GM12878 (cell line): Measurements from ENCODE around the gene PCDHGA1. TPM values are rescaled to one million over a fixed set of nuclear protein-coding genes. Genes with fewer than 3 reads are reported as not detected.

Experiments
- BACH1 ChIP-seq: fragments of 450-650 bp; IDR thresholded peaks from 2 replicates; pipeline ENCODE4 v1.6.1; 2017; ENCODE audit warnings: mild to moderate bottlenecking, borderline replicate concordance
- BMI1 ChIP-seq: fragments of 450-650 bp; IDR thresholded peaks from 2 replicates; pipeline ENCODE4 v1.6.1; 2016; ENCODE audit warnings: mild to moderate bottlenecking, moderate library complexity, borderline replicate concordance
- BRCA1 ChIP-seq: IDR thresholded peaks from 2 replicates; pipeline ENCODE4 v1.6.1; 2011; ENCODE audit warnings: low read depth, low read length, improper control_type of control experiment
- CBFB ChIP-seq: IDR thresholded peaks from 2 replicates; pipeline ENCODE4 v1.6.1; 2016; ENCODE audit warnings: antibody characterized with exemption, low read depth
- EGR1 ChIP-seq, 2 experiments: IDR thresholded peaks; 1 replicate in 1 of 2; 2 replicates in 1 of 2; pipeline ENCODE4 v1.6.1; 2011 to 2012; ENCODE audit warnings: low read depth in 2 of 2, low read length in 2 of 2, borderline replicate concordance in 1 of 2, mild to moderate bottlenecking in 1 of 2, moderate library complexity in 1 of 2
- ESRRA ChIP-seq: IDR thresholded peaks from 2 replicates; pipeline ENCODE4 v1.6.1; 2012; ENCODE audit warnings: mild to moderate bottlenecking, low read length, improper control_type of control experiment
- HCFC1 ChIP-seq: fragments of 150-350 bp; IDR thresholded peaks from 2 replicates; pipeline ENCODE4 v1.6.1; 2014; ENCODE audit warnings: low read length
- IRF5 ChIP-seq: fragments of 450-650 bp; IDR thresholded peaks from 2 replicates; pipeline ENCODE4 v1.6.1; 2017; ENCODE audit warnings: borderline replicate concordance
- NRF1 ChIP-seq: conservative IDR thresholded peaks from 2 replicates; pipeline ENCODE4 v1.6.1; 2011; ENCODE audit warnings: mild to moderate bottlenecking, low read depth, low read length, improper control_type of control experiment
- RFX5 ChIP-seq: IDR thresholded peaks from 2 replicates; pipeline ENCODE4 v1.6.1; 2011; ENCODE audit warnings: low read depth, low read length, improper control_type of control experiment
- SMC3 ChIP-seq: IDR thresholded peaks from 2 replicates; pipeline ENCODE4 v1.6.1; 2011; ENCODE audit warnings: low read length, improper control_type of control experiment, borderline replicate concordance
- SPI1 ChIP-seq: IDR thresholded peaks from 2 replicates; pipeline ENCODE4 v1.6.1; 2011; ENCODE audit warnings: low read depth, mild to moderate bottlenecking, low read length, moderate library complexity, borderline replicate concordance; ENCODE audit not compliant: insufficient read depth
- SUPT20H ChIP-seq: IDR thresholded peaks from 2 replicates; pipeline ENCODE4 v1.6.1; 2011; ENCODE audit warnings: low read depth, mild to moderate bottlenecking, low read length, moderate library complexity, borderline replicate concordance; ENCODE audit not compliant: control insufficient read depth
- TCF7 ChIP-seq: IDR thresholded peaks from 2 replicates; pipeline ENCODE4 v1.6.1; 2014; ENCODE audit warnings: antibody characterized with exemption, borderline replicate concordance
- ZBTB33 ChIP-seq: fragments of 450-650 bp; IDR thresholded peaks from 2 replicates; pipeline ENCODE4 v1.6.1; 2017; ENCODE audit warnings: mild to moderate bottlenecking
- ZNF592 ChIP-seq: fragments of 450-650 bp; IDR thresholded peaks from 2 replicates; pipeline ENCODE4 v1.6.1; 2017; ENCODE audit warnings: mild to moderate bottlenecking, moderate library complexity
- ZNF687 ChIP-seq: fragments of 450-650 bp; IDR thresholded peaks from 2 replicates; pipeline ENCODE4 v1.6.1; 2017; ENCODE audit warnings: mild to moderate bottlenecking, moderate library complexity
- polyA plus RNA-seq, 11 experiments: library from polyadenylated mRNA; depleted of rRNA in 4 of 11; unstranded in 6 of 11; stranded (reverse) in 5 of 11; fragments of >200 nt; fragmentation: Nextera tagmentation in 4 of 11; fragmentation: Illumina TruSeq in 1 of 11; extraction: Ambion mirVana in 4 of 11; extraction: Trizol in 1 of 11; gene quantifications; 1 replicate in 1 of 11; 2 replicates in 10 of 11; pipeline versions ENCODE4 v1.2.1 to v1.2.3, GENCODE V29; 2011 to 2016; ENCODE audit warnings: inconsistent platforms in 2 of 11, missing spikeins in 2 of 11, low read depth in 1 of 11
- total RNA-seq, 4 experiments: library from RNA; depleted of rRNA in 3 of 4; stranded (reverse); fragments of >200 nt in 3 of 4; fragmentation: Illumina TruSeq in 1 of 4; extraction: Trizol in 1 of 4; gene quantifications; 2 replicates each; pipeline versions ENCODE4 v1.2.1 to v1.2.3, GENCODE V29; 2013 to 2021

Gene PCDHGA1
- total and polyA plus RNA-seq, 10 of the 15 experiments (the other 5 are each of a cell fraction or from before 2014, with no cell fraction given) = 0.02 to 0.51 (median 0.19) TPM; not detected in 3

- TF ChIP-seq HCFC1 (no peak), CBFB (peak; percentile 82; the same call in 1 of the 2 replicates), NRF1 (no peak), EGR1 (IDR thresholded peaks at IDR 0.05; ENCODE audit: borderline replicate concordance in 1 of 2, low read depth in 2 of 2, low read length in 2 of 2) (peak in 1 of 2 experiments; percentile 93; a peak in 2 of 3 replicates), RFX5 (no peak), ZBTB33 (no peak), BACH1 (no peak), SPI1 (0 out of 2 replicates have a peak, but pooled peaks have one; percentile 6), ZNF592 (no peak), BRCA1 (no peak), ESRRA (no peak), SUPT20H (no peak), SMC3 (no peak), BMI1 (no peak), IRF5 (no peak), TCF7 (no peak), ZNF687 (0 out of 2 replicates have a peak, but pooled peaks have one; percentile 16)
These were observed 178.7 kb downstream of the PCDHGA1 start (continued) for GRCh38 chr5:141508798-141509611.
